IPS-20b (cell line): ENCODE data around the gene ESR2.

ENCODE experiments used
- H3K27ac ChIP-seq: one replicate; pipeline ENCODE4 v1.5.1; 2013; ENCODE audit warnings: low read length
- H3K27me3 ChIP-seq: 2 replicates; pipeline ENCODE4 v1.6.1; 2013; ENCODE audit warnings: mild to moderate bottlenecking, low read length, inconsistent platforms; ENCODE audit not compliant: insufficient read depth
- H3K36me3 ChIP-seq: 2 replicates; pipeline ENCODE4 v1.6.1; 2013; ENCODE audit warnings: low read depth, mild to moderate bottlenecking, inconsistent platforms, low read length, moderate library complexity; ENCODE audit not compliant: insufficient read depth
- H3K4me1 ChIP-seq: 2 replicates; pipeline ENCODE4 v1.6.1; 2013; ENCODE audit warnings: mild to moderate bottlenecking, control low read depth, inconsistent platforms, low read length, moderate library complexity; ENCODE audit not compliant: insufficient read depth
- H3K4me3 ChIP-seq: 2 replicates; pipeline ENCODE4 v1.5.1; 2013; ENCODE audit warnings: mild to moderate bottlenecking, low read length, inconsistent platforms
- H3K9ac ChIP-seq: 2 replicates; pipeline ENCODE4 v1.6.1; 2013; ENCODE audit warnings: low read depth, mild to moderate bottlenecking, inconsistent platforms, low read length, moderate library complexity
- H3K9me3 ChIP-seq: 2 replicates; pipeline ENCODE4 v1.6.1; 2013; ENCODE audit warnings: mild to moderate bottlenecking, low read depth, low read length, inconsistent platforms; ENCODE audit not compliant: insufficient read depth

ESR2 gene

DNA sequence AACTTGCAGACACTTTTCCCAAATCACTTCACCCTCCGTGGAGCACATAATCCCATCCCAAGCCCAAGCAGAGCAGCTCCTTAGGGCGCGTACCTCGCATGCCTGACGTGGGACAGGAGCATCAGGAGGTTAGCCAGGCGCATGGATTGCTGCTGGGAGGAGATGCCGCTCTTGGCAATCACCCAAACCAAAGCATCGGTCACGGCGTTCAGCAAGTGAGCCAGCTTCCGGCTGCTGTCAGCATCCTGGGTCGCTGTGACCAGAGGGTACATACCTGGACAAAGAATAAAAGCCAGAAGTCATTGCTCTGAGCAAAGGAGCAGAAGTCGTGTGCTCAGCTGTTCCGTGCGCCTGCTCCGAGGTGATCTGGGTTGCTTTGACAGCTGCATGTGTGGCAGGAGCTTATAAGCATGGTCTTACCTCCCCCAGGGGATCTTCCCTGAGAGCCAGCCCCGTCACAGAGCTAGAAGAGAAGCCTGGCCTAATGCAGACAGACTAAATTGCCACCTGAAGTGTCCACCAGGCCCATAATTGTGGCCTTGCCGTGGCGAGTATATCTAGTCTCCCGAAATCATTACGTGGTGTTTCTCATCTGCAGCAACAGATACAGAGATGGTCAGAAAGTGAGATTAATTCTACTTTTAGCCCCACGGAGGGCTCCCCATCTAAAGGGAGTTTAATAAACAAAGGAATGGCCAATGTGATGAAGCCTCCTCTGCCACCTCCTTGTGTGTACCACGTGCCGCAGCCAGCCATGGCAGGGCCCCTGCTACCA, 59.1 kb downstream of the ESR2 start:
- Histone ChIP-seq H3K36me3 (peaks cover 7% of the 10 kb centered on the region), H3K9ac (no peak overlapping the region), H3K4me1 (no peaks in the 10 kb centered on the region), H3K27ac (no peak overlapping the region), H3K27me3 (no peaks in the 10 kb centered on the region), H3K9me3 (no peaks in the 10 kb centered on the region), H3K4me3 (no peak overlapping the region)

GRCh38 chr14:64233531-64234190, 60.5 kb downstream of the ESR2 start:
- H3K36me3 ChIP-seq = peaks cover 16% of the 10 kb centered on the region
- no peak overlapping the region for H3K9ac ChIP-seq
- H3K9me3 ChIP-seq = no peaks in the 10 kb centered on the region
- no peak overlapping the region for H3K27ac ChIP-seq
- H3K4me1 ChIP-seq = no peaks in the 10 kb centered on the region
- no peak overlapping the region for H3K4me3 ChIP-seq
- H3K27me3 ChIP-seq = no peaks in the 10 kb centered on the region

- Histone ChIP-seq H3K4me3 (no peak overlapping the region), H3K36me3 (peaks cover 23% of the 10 kb centered on the region), H3K27ac (no peak overlapping the region), H3K9me3 (no peaks in the 10 kb centered on the region), H3K9ac (no peak overlapping the region), H3K4me1 (no peaks in the 10 kb centered on the region), H3K27me3 (no peaks in the 10 kb centered on the region)
Measured at GRCh38 chr14:64232944-64233343, 61.2 kb downstream of the ESR2 start.

- H3K4me3 ChIP-seq = no peak overlapping the region
- H3K4me1 ChIP-seq = no peaks in the 10 kb centered on the region
- H3K9me3 ChIP-seq = no peaks in the 10 kb centered on the region
- H3K27ac ChIP-seq = no peak overlapping the region
- H3K9ac ChIP-seq = no peak overlapping the region
- H3K27me3 ChIP-seq = no peaks in the 10 kb centered on the region
- peaks cover 30% of the 10 kb centered on the region for H3K36me3 ChIP-seq
Measured at GRCh38 chr14:64232095-64232838, 61.9 kb downstream of the ESR2 start.

DNA sequence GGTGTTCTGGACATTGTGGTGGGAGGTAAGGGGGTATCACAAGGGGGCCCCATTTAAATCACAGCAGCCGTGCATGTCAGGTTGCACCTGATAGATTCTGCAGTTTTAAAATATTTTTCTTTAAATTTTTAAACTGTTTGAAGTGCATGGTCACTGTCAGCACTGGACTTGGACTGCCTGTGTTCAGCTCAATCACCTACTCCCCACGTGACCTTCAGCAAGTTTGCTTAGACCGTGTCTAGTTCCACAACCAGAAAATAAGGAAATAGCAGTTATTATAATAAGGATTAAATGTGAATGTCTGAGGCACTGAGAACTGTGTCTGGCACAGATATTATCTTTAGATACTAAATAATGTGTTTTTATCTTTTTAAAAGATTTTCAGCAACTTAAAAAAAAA, 64.7 kb downstream of the ESR2 start:
- H3K4me1 ChIP-seq = no peaks in the 10 kb centered on the region

DNA sequence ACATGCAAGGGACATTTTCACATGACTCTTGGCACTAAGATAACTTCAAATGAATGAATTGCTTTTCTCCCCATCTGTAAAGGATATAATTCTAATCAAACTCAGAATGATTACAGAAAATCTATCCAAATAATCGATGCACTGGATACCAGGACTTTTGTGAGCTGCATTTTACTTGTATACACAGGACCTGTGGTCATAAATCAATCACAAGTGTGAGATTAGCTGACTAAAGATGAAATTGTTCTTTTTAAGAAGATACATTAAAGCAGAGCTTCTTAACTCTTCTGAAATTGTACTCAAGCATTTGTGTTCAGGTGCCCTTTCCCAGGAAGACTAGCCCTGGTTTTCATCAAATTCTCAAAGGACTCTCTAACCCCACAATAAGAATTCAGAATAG, 66.3 kb downstream of the ESR2 start:
- no peak overlapping the region for H3K4me3 ChIP-seq
- H3K9ac ChIP-seq = no peak overlapping the region
- no peaks in the 10 kb centered on the region for H3K27me3 ChIP-seq
- H3K4me1 ChIP-seq = no peaks in the 10 kb centered on the region
- peaks cover 72% of the 10 kb centered on the region for H3K36me3 ChIP-seq
- H3K9me3 ChIP-seq = no peaks in the 10 kb centered on the region
- H3K27ac ChIP-seq = no peak overlapping the region

More for the DNA sequence above, 64.7 kb downstream of the ESR2 start:
- H3K9ac ChIP-seq = no peak overlapping the region
- H3K27me3 ChIP-seq = no peaks in the 10 kb centered on the region
- H3K27ac ChIP-seq = no peak overlapping the region
- H3K9me3 ChIP-seq = no peaks in the 10 kb centered on the region
- peaks cover 56% of the 10 kb centered on the region for H3K36me3 ChIP-seq
- H3K4me3 ChIP-seq = no peak overlapping the region

DNA sequence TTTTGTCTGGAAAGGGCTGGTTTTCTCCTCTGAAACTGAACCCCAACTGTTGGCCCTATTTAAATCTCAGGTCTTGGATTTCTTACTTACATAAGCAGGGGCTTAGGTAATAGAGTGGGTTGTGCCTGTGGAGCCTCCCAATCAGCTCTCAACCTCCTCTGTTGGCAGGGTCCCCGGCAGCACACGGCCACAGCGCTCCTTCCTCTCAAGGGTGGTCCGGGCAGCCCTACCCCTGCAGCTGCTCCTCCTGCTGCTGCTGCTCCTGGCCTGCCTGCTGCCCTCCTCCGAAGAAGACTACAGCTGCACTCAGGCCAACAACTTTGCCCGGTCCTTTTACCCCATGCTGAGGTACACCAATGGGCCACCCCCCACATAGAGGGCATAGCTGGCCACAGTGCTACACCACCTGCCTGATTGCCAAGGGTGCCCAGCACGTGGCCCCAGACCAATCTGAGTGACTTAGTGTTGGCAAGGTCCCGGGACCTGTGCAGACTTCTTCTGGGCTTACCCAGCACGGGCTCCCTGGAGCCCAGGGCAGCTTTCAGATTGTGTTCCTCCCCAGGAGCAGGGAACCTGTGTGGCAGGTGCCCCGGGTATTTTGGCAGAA, 68.9 kb downstream of the ESR2 start:
- Histone ChIP-seq H3K27me3 (no peaks in the 10 kb centered on the region), H3K27ac (no peak overlapping the region), H3K4me3 (no peak overlapping the region), H3K36me3 (peaks cover 89% of the 10 kb centered on the region), H3K9me3 (no peaks in the 10 kb centered on the region), H3K9ac (no peak overlapping the region), H3K4me1 (no peaks in the 10 kb centered on the region)

- H3K4me1 ChIP-seq = no peaks in the 10 kb centered on the region
- no peak overlapping the region for H3K4me3 ChIP-seq
- H3K36me3 ChIP-seq = peaks cover 97% of the 10 kb centered on the region
- H3K27ac ChIP-seq = no peak overlapping the region
- H3K9ac ChIP-seq = no peak overlapping the region
- H3K27me3 ChIP-seq = no peaks in the 10 kb centered on the region
- H3K9me3 ChIP-seq = no peaks in the 10 kb centered on the region
Measured at GRCh38 chr14:64221391-64222003, 72.7 kb downstream of the ESR2 start.

- Histone ChIP-seq H3K27me3 (no peaks in the 10 kb centered on the region), H3K9ac (no peak overlapping the region), H3K4me3 (no peak overlapping the region), H3K36me3 (peaks cover 98% of the 10 kb centered on the region), H3K4me1 (no peaks in the 10 kb centered on the region), H3K9me3 (no peaks in the 10 kb centered on the region), H3K27ac (no peak overlapping the region)
Measured at GRCh38 chr14:64220466-64220865, 73.7 kb downstream of the ESR2 start.

DNA sequence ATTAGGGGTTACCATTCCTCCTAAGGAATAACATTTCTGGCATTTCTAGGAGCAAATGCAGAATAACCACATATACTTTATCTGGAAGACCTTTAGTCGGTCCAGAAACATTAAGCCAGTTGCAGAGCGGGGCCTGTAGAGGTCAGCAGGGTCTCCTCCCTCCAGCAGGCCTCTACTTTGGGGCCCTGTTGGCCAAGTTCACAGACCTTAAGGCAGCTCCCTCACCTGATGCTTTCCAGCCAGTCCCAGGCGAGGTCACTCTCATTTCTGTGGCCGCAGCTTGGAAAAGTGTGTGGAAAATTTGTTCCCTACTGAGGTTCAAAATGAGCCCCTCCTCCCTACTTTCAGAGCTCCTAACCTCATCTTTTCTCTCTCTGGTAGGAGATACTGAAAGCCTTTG, 74.1 kb downstream of the ESR2 start:
- no peaks in the 10 kb centered on the region for H3K9me3 ChIP-seq
- peaks cover 98% of the 10 kb centered on the region for H3K36me3 ChIP-seq
- no peak overlapping the region for H3K4me3 ChIP-seq
- no peaks in the 10 kb centered on the region for H3K4me1 ChIP-seq
- no peak overlapping the region for H3K9ac ChIP-seq
- no peak overlapping the region for H3K27ac ChIP-seq
- H3K27me3 ChIP-seq = no peaks in the 10 kb centered on the region
